HG02981 (cell line): ENCODE data around the gene ADCYAP1R1.

ENCODE experiments used
- ATAC-seq: cut with Tn5 transposase; IDR thresholded peaks from one replicate; pipeline ENCODE4 v1.9.1; 2021; ENCODE audit warnings: mild to moderate bottlenecking, moderate library complexity; ENCODE audit not compliant: unreplicated experiment

Gene ADCYAP1R1

DNA sequence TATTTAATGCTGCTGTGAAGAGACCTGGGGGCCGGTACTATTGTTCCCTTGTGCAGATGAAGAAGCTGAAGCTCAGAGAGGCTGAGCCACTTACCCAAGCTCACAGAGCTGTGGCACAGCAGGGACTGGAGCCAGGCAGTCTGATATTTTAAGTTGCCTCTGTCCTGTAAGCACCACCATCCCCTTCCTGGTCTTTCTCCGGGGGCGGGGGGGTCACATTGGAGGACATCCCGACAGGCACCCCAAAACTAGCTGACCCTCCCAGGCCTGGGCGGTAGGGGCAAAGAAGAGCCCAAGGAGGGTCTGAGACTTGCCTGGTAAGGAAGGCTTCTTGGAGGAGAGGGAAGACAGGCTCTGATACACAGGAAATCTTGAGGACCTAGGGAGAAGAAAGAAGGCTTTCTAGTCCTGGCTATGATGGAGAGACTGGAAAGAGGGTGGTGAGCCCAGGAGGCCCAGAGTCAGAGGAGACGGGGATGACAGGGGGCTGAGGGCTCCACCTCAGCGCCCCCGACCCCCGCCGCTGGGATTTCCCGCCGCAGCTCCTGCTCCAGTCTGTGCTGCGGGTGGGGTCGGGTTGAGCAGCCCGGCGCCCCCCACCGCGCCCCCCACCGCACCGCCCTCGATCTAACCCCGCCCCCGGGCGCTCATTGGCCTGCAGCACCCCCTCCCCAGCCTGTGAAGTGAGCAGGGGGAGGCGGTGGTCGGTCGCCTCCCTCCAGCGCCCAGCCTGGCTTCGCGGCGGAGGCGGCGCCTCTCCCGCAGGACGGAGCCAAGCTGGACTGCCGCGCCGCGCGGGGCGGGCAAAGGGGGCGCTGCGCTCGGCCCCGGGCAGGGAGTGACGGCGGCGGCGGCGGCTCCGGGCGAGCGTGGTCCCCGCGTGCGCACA lies at the start of gene ADCYAP1R1:
ADCYAP1R1 (plus strand) TSS at position 711 of the 889 bp plus-strand sequence. CDS start 10,957 bp downstream, outside the sequence.
- no peak for ATAC-seq

DNA sequence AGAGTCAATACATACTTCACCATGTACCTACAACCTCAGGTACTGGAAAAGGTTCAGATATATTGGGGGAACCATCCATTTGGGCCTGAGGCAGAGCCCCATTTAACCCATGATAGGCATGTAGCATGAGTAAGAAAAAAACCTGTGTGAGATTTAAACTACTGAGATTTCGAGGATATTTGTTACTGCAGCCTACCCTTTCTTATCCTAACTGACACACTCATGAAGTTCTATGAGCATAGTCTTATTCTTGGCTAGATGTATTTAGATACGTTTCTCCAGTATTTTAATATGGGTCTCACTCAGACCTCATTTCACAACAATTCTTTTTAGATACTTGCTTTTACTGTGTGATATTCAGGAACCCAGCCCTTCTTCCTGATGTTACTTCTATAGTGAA lies 49.0 kb upstream of the ADCYAP1R1 start:
- ATAC-seq: no peak

DNA sequence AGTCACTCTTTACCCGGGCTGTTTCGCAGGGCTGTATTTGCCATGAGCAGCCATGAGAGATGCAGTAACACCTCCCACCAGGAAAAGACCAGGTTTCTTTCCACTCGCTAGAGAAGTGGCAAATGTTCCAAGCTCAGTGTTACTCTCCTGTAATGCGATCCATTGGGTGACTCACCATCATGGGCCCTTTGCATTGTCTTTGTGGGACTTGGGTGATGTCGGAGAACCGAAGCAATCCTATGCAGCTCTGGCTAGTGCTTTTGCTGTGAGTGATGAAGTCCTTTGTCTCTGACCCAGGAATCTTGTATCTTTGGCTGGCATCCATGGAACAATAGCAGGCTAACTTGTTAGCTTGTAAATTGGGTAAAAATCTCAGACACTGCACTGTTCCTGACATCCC lies 48.4 kb upstream of the ADCYAP1R1 start:
- no peak for ATAC-seq

DNA sequence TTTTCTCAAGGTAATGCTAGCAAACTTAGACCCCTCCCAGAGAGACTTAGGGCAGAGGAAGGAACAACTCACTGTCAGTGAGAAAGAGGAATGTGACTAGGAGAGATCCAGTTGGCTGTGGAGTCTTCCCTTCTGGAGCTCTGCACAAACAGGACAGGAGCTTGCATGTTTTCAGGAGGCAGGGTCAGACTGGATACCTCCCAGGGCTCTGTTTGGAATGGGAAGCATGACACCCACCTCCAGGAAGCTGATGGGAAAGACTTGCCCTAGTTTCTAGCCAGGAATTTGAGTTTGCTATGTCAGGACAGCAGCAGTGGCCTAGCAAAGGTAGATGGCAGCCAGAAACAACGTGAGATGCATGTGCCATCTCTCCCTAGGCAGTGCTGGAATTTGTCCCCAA lies 47.7 kb upstream of the ADCYAP1R1 start:
- no peak for ATAC-seq

DNA sequence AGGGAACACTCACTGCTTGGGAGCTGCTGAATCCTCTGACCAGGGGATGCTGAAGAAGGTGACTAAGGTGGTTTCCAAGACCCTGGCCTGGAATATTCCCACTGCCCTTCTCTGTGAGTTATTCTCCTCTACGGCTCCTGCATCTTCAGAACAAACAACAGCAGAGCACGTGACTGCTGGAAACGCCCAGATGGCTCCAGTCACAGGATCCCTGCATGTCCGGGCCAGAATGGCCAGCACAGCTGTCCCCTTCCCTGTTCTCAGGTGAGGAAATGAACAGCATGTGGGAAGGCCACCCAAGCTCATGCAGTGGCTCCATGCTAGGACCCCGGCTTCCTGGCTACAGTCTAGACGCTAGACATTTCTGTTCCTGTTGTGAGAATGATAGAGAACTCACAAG lies 45.3 kb upstream of the ADCYAP1R1 start:
- no peak for ATAC-seq

DNA sequence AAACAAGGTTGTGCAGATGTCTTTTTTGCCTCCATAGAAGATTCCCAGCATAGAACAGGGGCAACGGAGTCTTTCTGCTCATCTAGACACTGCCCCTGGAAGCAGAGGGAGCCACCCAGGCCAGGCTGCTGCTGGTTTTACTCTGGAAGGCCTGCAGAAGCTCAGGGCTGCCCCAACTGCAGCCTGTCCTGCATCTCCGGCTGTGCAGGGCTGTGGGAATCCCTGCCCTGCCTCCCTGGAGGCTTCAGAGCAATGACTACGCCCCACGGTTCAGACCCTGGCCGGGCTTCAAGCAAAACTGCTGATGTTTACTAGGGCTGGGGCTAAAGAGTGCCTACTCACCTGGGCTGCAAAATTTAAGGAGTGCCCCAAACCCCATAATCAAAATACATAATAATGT lies 44.5 kb upstream of the ADCYAP1R1 start:
- ATAC-seq: no peak

DNA sequence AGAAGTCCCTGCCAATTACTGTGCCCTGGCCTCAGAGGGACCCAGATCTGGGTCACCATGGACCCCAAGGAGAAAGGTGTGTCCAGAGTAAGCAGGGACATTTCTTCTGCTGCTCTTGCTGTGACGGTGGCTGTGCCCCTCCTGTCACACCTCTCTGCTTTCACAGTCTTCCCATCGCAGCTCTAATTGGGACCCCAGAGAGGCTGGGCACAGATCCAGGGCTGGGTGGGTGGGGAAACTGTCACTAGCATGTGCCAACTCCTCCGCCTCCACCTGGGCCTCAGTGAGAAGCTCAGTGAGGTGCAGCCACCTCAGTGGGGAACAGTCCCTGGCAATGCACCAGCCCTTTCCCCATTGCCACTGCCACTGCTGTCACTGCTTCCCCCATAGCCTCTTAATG lies 37.3 kb upstream of the ADCYAP1R1 start:
- ATAC-seq: no peak

DNA sequence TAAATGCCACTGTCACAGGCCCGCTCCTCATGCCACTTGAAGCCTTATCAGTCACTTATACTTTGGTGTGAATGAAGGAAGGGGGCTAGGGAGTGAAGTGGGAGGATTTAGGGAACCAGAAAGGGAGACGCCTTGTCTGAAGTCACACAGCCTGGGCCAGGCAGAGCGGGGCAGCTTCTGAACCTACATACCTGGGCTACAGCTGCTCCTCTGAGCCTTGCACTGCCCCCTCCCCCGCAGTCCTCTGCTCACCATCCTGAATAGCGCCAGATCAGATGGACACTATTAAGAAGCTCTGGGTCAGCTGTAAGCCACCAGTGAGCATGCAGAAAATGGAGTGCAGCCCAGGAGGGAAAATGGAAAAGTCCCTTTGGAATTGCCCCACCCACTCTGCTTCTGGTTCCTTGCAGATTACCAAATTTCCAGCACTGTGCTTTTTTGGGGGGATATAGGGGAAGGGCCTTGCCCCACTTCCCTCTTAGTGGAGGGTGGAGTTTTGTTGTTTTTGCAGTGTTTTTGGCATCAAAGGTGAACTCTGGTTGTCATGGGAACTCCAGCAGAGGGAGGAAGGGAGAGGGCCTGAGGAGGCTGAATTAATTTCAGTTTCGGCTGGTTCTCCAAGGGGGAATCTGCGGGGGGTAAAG lies 35.0 kb upstream of the ADCYAP1R1 start:
- ATAC-seq: no peak

DNA sequence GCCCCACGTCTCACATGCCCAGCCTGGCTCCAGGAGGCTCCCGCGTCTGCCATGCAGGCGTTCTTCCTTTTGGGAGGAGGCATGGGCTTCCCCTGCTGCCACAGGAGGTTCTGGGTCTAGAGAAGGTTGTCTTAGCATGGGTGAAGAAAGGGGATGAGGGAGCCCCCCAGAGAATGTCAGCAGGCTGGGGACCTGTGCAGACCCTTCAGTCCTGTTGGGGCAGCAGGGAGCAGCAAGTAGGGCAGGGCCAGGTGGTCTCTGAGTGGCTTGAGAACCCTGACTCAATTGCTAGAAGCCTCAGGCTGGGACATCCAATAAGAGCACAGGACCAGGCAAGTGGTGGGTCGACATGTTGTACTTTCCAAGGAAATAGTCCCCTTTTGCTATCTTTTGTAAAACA lies 34.4 kb upstream of the ADCYAP1R1 start:
- ATAC-seq: no peak

DNA sequence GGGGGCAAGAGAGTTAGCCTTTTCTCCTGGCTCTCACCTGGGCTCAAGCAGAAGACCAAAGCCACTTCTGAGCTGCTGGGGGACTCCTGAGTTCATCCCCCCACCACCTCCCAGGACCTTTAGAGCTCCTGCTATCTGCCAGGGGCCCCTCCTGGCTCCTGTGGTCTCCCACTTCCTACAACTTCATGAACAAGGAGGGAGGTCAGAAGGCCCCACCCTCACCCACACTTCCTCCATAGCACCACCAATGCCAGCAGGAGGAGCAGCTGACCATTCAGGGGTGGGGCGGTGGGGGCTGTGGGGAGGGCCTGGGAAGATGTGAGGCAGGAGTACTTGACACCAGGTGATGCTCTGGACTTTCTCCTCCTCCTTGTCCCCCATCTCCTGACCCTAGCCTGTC lies 32.6 kb upstream of the ADCYAP1R1 start:
- ATAC-seq: no peak

DNA sequence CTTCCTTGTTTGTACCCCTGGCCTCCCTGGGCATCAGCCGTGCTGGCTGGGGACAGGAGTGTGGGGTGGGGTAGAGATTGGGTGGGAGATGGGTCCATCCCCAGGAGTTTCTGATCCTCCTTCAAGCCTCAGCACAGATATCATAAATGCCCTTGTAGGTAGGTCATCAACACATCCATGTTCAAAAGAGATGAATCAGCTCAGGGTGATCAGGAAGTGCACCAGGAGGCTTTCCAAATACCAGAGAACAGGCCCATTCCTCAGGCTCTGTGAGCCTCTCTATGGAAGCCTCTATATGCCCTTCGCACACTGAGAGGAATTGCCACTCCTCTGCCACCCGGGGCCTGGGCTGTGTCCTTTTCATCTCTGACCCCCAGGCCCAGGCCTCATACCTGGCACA lies 31.9 kb upstream of the ADCYAP1R1 start:
- no peak for ATAC-seq

DNA sequence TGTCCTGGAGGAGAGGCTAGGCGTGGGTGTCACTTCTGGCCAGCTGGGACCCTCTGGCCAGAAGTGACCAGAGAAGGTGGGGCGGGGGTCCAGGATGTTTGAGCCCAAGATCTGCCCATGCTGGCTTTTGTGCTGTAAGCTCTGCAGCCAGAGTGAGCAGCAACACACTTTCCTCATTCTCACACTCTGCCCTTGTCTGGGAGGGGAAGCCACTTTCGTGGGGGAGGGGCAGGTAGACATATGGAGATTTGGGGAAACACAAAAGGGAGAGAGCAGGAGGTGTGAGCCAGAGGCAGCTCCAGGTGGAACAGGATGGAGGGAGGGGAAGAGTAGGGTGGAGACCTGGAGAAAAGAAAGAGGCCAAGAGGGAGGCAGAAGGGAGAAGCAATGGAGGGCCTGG lies 31.5 kb upstream of the ADCYAP1R1 start:
- no peak for ATAC-seq

DNA sequence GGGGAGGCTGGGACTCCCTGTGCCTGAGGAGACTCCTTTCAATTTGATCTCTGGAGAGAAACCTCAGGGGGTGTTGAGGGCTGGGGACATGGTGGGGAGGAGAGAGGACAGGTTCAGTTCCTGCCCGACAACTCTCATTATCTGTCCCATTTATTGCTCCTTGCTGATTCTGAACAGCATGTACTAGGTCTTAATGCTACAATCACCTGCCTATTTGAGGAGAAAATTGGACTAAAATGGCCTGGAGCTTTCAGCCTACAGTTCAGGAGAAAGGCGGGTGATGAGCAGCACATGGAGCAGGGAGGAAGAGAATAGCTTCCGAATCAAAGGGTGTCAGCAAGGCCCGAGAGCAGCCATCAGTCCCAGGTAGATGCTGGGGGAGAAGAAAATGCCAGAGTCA lies 30.0 kb upstream of the ADCYAP1R1 start:
- ATAC-seq: no peak

DNA sequence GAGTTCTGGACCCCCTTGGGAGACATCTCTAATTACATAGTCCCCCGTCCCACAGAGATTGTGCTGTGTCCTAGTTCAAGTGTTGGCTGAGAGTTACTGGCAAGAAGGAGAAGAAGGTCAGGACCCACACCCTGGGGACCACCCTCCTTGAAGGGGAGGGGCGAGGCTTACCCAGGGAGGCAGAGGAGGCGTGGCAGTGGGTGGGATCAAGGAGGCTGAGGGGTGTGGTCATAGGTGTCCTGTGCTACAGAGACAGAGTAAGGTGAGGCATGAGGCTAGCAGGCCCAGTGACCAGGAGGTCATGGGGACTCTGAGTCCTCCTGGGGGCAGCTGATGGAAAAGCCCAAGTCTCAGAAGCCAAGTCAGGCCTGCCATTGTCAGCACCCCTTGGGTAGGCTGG lies 29.4 kb upstream of the ADCYAP1R1 start:
- no peak for ATAC-seq

DNA sequence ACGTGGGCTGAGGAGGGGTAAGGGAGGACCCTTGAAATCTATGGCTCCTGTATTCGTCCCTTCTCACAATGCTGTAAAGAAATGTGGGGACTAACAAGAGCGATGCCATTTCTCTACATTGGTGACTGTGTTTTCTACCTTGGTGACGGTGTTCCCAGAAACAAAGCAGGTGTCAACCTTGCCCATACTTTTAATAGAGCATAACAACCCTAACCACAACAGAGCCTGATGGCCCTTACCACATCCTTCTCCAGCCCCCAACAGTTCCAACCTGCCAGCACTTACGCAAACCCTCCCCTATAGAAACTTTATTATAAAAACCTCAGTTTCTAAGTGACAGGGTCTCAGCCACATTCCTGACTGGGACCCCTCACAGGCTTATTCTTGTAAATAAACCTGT lies 28.2 kb upstream of the ADCYAP1R1 start:
- peak; percentile 62 for ATAC-seq

DNA sequence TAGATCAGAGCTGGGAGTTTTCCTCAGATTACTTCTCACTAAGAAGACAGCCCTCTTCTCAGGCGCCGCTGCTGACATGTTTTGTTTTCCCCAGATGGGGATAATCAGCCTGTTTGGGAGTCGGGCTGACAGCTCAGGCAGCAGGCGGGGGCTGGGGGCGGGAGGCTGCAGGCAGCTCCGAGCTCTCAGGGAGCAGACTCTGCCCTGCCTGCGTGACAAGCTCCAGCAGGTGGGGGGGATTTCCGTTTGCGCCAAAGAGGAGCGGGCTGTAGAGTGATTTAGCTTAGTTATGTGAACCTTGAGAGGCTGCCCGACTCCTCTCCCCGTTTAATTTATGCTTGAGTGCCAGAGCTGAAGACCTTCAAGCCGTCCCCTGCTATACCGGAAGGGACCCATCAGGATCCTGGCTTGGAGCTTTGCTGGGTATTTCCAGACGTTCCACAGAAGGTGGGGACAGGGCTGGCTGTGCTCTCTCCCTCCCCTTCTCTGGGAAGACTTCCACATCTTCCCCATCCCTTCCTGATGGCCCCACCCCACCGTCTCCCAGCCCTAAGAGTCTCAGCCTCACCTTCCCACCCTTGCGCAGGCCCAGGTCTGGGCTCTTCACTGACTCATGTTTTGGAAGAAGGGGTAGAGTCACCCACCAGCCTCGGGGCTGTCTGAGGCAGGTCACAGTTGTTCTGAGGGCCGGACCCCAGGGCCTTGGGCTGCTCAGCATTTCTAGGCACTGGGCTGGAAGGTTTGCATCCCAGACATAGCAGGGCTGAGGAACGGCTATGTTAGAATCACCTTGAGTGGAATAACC lies 24.7 kb upstream of the ADCYAP1R1 start:
- no peak for ATAC-seq

DNA sequence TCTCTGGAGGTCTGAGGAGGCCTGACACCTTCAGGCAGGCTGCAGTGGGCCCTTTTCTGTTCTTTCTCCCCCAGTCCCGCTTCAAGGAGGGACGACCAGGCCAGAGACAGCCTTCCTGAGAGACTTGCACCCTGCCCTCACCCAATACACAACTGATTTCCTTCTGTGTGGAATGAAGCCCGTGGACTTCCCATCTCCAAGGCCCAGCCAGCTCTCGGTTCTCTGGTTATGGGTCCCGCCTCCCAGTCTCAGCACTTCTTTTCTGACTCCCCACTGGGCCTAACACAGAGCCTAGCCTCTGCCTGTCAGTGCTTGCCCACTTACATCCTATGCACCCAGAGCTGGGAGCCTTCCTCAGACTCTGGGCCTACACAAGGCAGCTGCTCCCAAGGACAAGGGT lies 24.1 kb upstream of the ADCYAP1R1 start:
- ATAC-seq: no peak

DNA sequence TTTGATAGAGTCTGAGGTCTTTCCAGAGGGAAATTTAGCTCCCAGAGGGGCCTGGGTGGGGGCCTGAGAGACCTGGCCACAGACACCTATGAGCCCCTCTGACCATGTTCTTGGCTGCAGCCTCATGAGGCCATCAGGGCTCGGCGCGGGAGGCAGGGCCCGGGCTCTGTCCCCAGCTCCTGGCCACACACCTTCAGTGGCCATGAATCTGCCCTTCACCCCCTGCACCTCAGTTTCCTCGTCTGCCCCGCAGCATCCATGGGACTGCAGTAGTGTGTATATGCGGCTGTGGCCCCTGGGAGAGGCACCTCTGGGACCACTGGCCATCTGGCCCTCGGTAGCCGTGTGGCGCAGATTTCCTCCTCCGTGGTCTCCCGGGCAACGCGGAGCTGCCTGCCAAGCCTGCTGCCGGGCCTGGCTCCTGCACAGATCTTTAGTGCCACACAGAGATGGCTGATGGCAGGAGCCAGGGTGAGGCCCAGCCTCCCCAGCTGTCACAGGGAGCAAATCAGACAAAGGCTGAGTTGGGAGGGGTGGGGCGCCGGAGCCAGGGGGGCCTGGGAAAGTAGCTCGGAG lies 23.6 kb upstream of the ADCYAP1R1 start:
- no peak for ATAC-seq

DNA sequence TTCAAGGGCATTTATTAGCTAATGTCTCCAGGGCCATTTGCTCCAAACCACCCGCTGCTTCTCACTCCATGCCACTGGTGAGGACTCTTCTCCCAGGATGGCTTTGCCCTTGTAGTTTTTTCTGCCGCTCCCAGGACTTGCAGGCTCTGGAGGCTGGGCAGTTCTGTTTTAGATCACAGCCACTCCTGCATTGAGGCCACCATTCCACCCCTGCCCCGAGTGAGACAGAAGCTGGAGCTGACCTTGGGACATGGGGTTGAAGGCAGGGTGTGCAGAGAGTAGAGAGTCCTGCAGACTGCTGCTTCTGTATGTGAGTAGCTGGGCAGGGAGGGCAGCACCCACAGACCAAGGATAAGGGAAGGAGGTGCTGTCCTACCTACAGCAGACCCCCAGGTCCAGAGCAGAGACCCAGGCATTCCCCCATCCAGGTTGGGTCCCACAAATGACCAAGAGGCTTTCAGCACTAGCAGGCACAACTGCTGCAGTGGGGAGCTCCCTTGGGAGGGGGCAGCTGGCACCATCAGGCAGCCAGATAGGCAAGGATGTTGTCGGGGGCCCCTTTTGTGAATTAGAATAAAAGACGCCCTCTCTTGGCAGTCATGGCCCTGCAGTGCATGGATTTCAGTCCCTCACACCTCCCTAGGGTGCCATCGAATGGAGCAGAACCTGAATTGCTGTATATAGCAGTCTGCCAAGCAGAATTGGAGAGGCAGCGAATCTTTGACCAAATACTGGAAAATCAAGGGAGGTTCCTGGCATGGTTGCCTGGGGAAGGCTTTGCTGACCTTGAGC lies 22.7 kb upstream of the ADCYAP1R1 start:
- no peak for ATAC-seq

DNA sequence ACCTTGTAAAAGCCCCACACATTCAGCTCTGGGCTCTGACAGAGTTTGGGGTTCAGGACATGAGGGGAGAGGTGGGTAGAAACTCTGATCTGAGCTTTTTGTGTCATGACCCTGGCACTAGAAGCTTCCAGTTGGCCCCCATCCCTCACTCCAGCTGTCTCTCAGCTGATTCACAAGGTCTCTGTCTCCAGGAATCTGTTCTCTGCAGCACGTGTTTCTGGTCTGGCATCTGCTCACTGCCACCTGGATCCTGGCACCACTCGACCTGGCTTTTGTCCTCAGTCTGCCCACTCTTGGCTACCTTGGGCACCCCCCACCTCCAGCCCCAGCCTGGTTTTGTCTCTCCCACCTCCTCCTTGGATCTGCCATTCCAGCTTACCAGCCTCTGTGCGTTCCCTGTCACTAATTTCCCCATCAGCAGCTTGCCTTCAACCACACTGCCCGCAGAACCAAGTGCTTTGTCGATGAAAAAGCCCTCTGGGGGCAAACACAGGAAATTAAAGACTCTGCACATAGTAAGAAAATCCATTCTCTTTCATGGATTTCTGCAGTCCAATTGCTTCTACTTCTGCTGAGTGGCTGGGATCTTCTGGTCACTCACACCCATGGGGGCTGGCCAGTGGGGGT lies 18.3 kb upstream of the ADCYAP1R1 start:
- ATAC-seq: no peak
